Astrocyte (in vitro differentiated cells and primary cell): ENCODE data around the gene HOXD13. TPM values are rescaled to one million over a fixed set of nuclear protein-coding genes. Genes with fewer than 3 reads are reported as not detected.

Experiments
- DNase-seq: peaks from one replicate; pipeline ENCODE4 v3.0.0-alpha.2; 2010; ENCODE audit warnings: low read depth
- FAIRE-seq: peaks from 2 replicates; lab custom pipeline; 2011; peaks lifted over from hg19 to GRCh38; lab: Jason Lieb, UNC
- H2AFZ ChIP-seq: 2 replicates; pipeline ENCODE4 v1.6.0; 2012; ENCODE audit warnings: low read depth, low read length, inconsistent platforms
- H3K27ac ChIP-seq: 2 replicates; pipeline ENCODE4 v1.5.1; 2011; ENCODE audit warnings: low read depth, low read length, inconsistent platforms
- H3K27me3 ChIP-seq: 2 replicates; pipeline ENCODE4 v1.6.0; 2011; ENCODE audit warnings: low read length, inconsistent platforms; ENCODE audit not compliant: insufficient read depth
- H3K36me3 ChIP-seq: 2 replicates; pipeline ENCODE4 v1.5.1; 2011; ENCODE audit warnings: low read length, inconsistent platforms; ENCODE audit not compliant: insufficient read depth
- H3K4me1 ChIP-seq: 2 replicates; pipeline ENCODE4 v1.5.1; 2011; ENCODE audit warnings: low read length, inconsistent platforms; ENCODE audit not compliant: insufficient read depth
- H3K4me2 ChIP-seq: 2 replicates; pipeline ENCODE4 v1.6.0; 2012; ENCODE audit warnings: low read length, inconsistent platforms
- H3K4me3 ChIP-seq: 2 replicates; pipeline ENCODE4 v1.5.1; 2011; ENCODE audit warnings: low read depth, mild to moderate bottlenecking, low read length, inconsistent platforms; ENCODE audit not compliant: insufficient read depth
- H3K79me2 ChIP-seq: 2 replicates; pipeline ENCODE4 v1.6.0; 2012; ENCODE audit warnings: mild to moderate bottlenecking, low read length, inconsistent platforms; ENCODE audit not compliant: insufficient read depth
- H3K9ac ChIP-seq: 2 replicates; pipeline ENCODE4 v1.6.0; 2012; ENCODE audit warnings: mild to moderate bottlenecking, low read length, inconsistent platforms
- H3K9me3 ChIP-seq: 2 replicates; pipeline ENCODE4 v1.5.1; 2012; ENCODE audit warnings: low read depth, mild to moderate bottlenecking, low read length, inconsistent platforms; ENCODE audit not compliant: insufficient read depth
- H4K20me1 ChIP-seq: 2 replicates; pipeline ENCODE4 v1.6.0; 2012; ENCODE audit warnings: low read length, inconsistent platforms; ENCODE audit not compliant: insufficient read depth
- H3K27ac Mint-ChIP-seq: one replicate; pipeline ENCODE4 v1.8.0; 2021; ENCODE audit warnings: mild to moderate bottlenecking, mixed read lengths; ENCODE audit not compliant: unreplicated experiment
- H3K27me3 Mint-ChIP-seq: one replicate; pipeline ENCODE4 v1.8.0; 2021; ENCODE audit warnings: low read depth, mixed read lengths; ENCODE audit not compliant: unreplicated experiment
- H3K36me3 Mint-ChIP-seq: one replicate; pipeline ENCODE4 v1.8.0; 2021; ENCODE audit warnings: low read depth, mixed read lengths; ENCODE audit not compliant: unreplicated experiment
- H3K4me1 Mint-ChIP-seq: one replicate; pipeline ENCODE4 v1.8.0; 2021; ENCODE audit warnings: low read depth, mixed read lengths; ENCODE audit not compliant: unreplicated experiment
- H3K4me3 Mint-ChIP-seq: one replicate; pipeline ENCODE4 v1.8.0; 2021; ENCODE audit warnings: mild to moderate bottlenecking, moderate library complexity, mixed read lengths; ENCODE audit not compliant: unreplicated experiment
- H3K9me3 Mint-ChIP-seq: one replicate; pipeline ENCODE4 v1.8.0; 2021; ENCODE audit warnings: mild to moderate bottlenecking, mixed read lengths; ENCODE audit not compliant: unreplicated experiment
- EZH2 ChIP-seq: IDR thresholded peaks from 2 replicates; pipeline ENCODE4 v1.6.1; 2012; ENCODE audit warnings: mild to moderate bottlenecking, low read length, inconsistent platforms; ENCODE audit not compliant: insufficient read depth
- total RNA-seq: library from RNA; stranded (reverse); gene quantifications from 2 replicates; pipeline ENCODE4 v1.2.1, GENCODE V29; 2021
- TF ChIP-seq, protein P1 (sequence below): IDR thresholded peaks from 2 replicates; pipeline ENCODE4 v1.5.1; 2011; ENCODE audit warnings: low read depth, mild to moderate bottlenecking, inconsistent platforms, low read length, moderate library complexity; ENCODE audit not compliant: insufficient read depth

The HOXD13 gene
- total RNA-seq, 1 donor from 2014 or later = not detected

DNA sequence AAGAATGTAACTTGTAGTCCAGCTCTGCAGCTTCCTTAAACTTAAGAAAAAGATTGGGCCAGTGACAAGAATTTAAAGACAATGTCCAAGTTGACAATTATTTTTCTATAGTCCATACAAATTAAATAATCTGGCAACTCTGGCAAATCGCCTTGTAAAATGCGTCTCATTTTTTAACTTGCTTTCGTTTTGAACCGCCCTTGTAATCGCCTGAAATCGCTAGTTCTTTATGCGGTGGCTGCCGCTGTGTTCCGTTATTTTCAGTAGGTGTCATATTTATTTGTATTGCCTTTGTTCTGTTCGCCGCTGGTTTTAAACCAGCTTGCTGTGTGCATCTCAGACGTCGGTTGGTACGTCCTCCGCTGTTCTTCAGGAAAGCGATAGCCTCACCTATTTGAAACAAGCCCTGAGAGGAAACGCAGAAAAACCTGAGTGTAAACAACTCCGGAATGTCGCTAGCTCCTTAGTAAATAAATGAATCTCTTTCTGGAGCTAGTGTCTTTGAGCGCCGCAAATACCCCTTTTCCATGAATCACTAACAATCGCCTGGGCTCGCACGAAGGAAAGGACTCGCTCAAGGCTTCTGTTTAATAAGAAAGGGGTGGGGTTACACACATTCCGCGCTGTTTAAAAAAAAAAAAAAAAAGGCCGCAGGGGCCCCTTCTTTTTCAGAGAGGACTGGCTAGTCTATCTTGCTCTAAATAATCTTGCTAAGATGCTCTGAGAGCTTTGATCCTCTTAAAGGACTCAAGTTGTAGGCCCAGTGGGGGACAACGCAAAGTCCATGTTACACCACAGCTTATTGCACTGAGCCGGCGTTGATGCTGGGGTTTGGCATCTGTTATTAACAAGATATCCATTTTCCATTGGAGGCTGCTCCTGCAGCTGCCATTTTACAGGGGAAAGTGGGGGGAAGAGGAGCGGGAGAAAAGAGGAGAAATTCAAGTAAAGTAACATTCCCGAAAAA, 40.0 kb downstream of the HOXD13 start:
- no peaks in the 10 kb centered on the region for H4K20me1 ChIP-seq
- H2AFZ ChIP-seq = no peak overlapping the region
- H3K4me3 ChIP-seq = peak overlapping the region; percentile 38
- peaks cover 90% of the 10 kb centered on the region for H3K27me3 ChIP-seq
- DNase-seq = no peak
- H3K4me2 ChIP-seq = peak overlapping the region; percentile 80
- H3K9ac ChIP-seq = no peak overlapping the region
- Mint-ChIP-seq H3K9me3 (peaks cover 27% of the 10 kb centered on the region), H3K4me3 (peak overlapping the region; percentile 67), H3K36me3 (no peaks in the 10 kb centered on the region), H3K27me3 (peaks cover 82% of the 10 kb centered on the region), H3K27ac (peak overlapping the region; percentile 41), H3K4me1 (peaks cover 3% of the 10 kb centered on the region)
- H3K79me2 ChIP-seq = no peaks in the 10 kb centered on the region
- H3K4me1 ChIP-seq = no peaks in the 10 kb centered on the region
- peak; percentile 79 for TF ChIP-seq EZH2
- TF ChIP-seq, protein P1, sequence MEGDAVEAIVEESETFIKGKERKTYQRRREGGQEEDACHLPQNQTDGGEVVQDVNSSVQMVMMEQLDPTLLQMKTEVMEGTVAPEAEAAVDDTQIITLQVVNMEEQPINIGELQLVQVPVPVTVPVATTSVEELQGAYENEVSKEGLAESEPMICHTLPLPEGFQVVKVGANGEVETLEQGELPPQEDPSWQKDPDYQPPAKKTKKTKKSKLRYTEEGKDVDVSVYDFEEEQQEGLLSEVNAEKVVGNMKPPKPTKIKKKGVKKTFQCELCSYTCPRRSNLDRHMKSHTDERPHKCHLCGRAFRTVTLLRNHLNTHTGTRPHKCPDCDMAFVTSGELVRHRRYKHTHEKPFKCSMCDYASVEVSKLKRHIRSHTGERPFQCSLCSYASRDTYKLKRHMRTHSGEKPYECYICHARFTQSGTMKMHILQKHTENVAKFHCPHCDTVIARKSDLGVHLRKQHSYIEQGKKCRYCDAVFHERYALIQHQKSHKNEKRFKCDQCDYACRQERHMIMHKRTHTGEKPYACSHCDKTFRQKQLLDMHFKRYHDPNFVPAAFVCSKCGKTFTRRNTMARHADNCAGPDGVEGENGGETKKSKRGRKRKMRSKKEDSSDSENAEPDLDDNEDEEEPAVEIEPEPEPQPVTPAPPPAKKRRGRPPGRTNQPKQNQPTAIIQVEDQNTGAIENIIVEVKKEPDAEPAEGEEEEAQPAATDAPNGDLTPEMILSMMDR = no peak
- no peaks in the 10 kb centered on the region for H3K36me3 ChIP-seq
- H3K27ac ChIP-seq = no peak overlapping the region
- FAIRE-seq = no peak
- H3K9me3 ChIP-seq = no peaks in the 10 kb centered on the region

DNA sequence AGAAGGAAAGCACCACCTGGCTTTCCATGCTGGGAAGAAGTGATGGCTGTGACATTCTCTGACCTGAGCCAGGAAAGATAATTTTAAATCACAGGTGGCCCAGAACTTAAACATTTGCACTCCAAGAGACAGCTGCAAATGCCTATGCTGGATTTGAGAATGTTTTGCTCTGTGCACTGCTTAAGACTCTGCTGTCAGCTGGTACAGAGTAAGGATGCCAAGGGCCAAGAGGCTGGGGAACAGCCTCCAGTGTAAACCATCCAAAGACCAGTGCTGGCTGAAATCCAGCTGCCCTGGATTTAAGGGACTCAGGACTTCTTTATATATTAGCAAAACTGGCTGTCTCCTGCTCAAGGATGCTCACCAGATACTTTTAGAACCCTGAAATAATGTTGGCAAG, 40.9 kb downstream of the HOXD13 start:
- Histone ChIP-seq H3K4me3 (no peak overlapping the region), H4K20me1 (no peaks in the 10 kb centered on the region), H3K36me3 (no peaks in the 10 kb centered on the region), H3K27ac (no peak overlapping the region), H3K9me3 (no peaks in the 10 kb centered on the region), H3K9ac (no peak overlapping the region), H3K79me2 (no peaks in the 10 kb centered on the region), H3K4me1 (no peaks in the 10 kb centered on the region), H3K4me2 (no peak overlapping the region), H2AFZ (no peak overlapping the region), H3K27me3 (peaks cover 90% of the 10 kb centered on the region)
- DNase-seq = no peak
- no peak overlapping the region for H3K27ac Mint-ChIP-seq
- no peaks in the 10 kb centered on the region for H3K36me3 Mint-ChIP-seq
- no peak for FAIRE-seq
- peaks cover 28% of the 10 kb centered on the region for H3K9me3 Mint-ChIP-seq
- H3K4me3 Mint-ChIP-seq = no peak overlapping the region
- H3K4me1 Mint-ChIP-seq = peaks cover 2% of the 10 kb centered on the region
- TF ChIP-seq EZH2 = no peak
- TF ChIP-seq, protein P1 = no peak
- H3K27me3 Mint-ChIP-seq = peaks cover 83% of the 10 kb centered on the region

DNA sequence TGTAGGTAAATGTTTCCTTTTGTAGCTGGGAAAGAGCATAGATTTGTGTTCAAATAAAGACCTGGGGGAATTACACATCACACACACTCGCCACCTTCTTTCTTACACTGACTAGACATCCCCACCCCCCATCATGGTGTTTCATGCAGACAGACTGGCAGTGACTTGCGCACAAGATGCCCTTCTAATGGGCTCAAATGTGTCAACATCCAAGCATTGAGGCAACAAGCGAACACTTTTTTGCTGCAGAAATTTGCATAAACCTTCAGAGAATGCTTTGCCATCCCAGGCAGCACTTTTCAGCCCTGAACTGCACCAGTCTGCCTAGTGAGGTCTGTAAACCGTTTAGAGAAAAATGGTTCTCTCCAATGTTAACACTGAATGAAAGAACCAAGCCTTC, 41.5 kb downstream of the HOXD13 start:
- Mint-ChIP-seq H3K27me3 (peaks cover 85% of the 10 kb centered on the region), H3K4me1 (no peaks in the 10 kb centered on the region), H3K4me3 (no peak overlapping the region), H3K36me3 (no peaks in the 10 kb centered on the region), H3K27ac (no peak overlapping the region), H3K9me3 (peaks cover 34% of the 10 kb centered on the region)
- no peaks in the 10 kb centered on the region for H4K20me1 ChIP-seq
- H3K9ac ChIP-seq = no peak overlapping the region
- H3K27ac ChIP-seq = no peak overlapping the region
- no peak overlapping the region for H3K4me2 ChIP-seq
- no peak for TF ChIP-seq EZH2
- TF ChIP-seq, protein P1 = no peak
- no peaks in the 10 kb centered on the region for H3K36me3 ChIP-seq
- no peaks in the 10 kb centered on the region for H3K79me2 ChIP-seq
- FAIRE-seq (no peak), DNase-seq (no peak)
- no peak overlapping the region for H2AFZ ChIP-seq
- H3K27me3 ChIP-seq = peaks cover 90% of the 10 kb centered on the region
- peaks cover 3% of the 10 kb centered on the region for H3K9me3 ChIP-seq
- H3K4me3 ChIP-seq = no peak overlapping the region
- no peaks in the 10 kb centered on the region for H3K4me1 ChIP-seq
